ENCODE measurements around the gene RYR2.
"Not testable (repeated sequence)": the region's sequence is repeated elsewhere in the genome, so short reads cannot be mapped to it uniquely, and the experiment has no call there.

The RYR2 gene

GRCh38 chr1:237580726-237581125 is 538.7 kb downstream of the RYR2 start:
- no peak for DNase-seq (ENCODE audit: low read depth in 1 of 2, low spot score in 1 of 2)
- no peak for TF ChIP-seq JUND (IDR thresholded peaks at IDR 0.05; ENCODE audit: low read depth)
- in situ Hi-C loops (cut with HindIII; ENCODE audit: low pct_unique_long_range_greater_than_20kb, low sequenced_read_pairs), result no loop called here

GRCh38 chr1:237583270-237583669 is 541.3 kb downstream of the RYR2 start:
- in situ Hi-C loops (cut with HindIII; ENCODE audit: low pct_unique_long_range_greater_than_20kb, low sequenced_read_pairs), result no loop called here
- DNase-seq (ENCODE audit: low read depth in 1 of 2, low spot score in 1 of 2), result no peak
- no peak for TF ChIP-seq JUND (IDR thresholded peaks at IDR 0.05; ENCODE audit: low read depth)

- DNase-seq (ENCODE audit: low read depth in 1 of 2, low spot score in 1 of 2), result no peak
- in situ Hi-C loops (cut with HindIII; ENCODE audit: low pct_unique_long_range_greater_than_20kb, low sequenced_read_pairs), result no loop called here
- TF ChIP-seq JUND (IDR thresholded peaks at IDR 0.05; ENCODE audit: low read depth), result no peak
Observed at GRCh38 chr1:237583756-237584155, 541.8 kb downstream of the RYR2 start.

- in situ Hi-C loops (cut with HindIII; ENCODE audit: low pct_unique_long_range_greater_than_20kb, low sequenced_read_pairs), result no loop called here
- no peak for DNase-seq (ENCODE audit: low read depth in 1 of 2, low spot score in 1 of 2)
- no peak for TF ChIP-seq JUND (IDR thresholded peaks at IDR 0.05; ENCODE audit: low read depth)
Observed at GRCh38 chr1:237590386-237590785, 548.4 kb downstream of the RYR2 start.

- no peak for TF ChIP-seq JUND (IDR thresholded peaks at IDR 0.05; ENCODE audit: low read depth)
- in situ Hi-C loops (cut with HindIII; ENCODE audit: low pct_unique_long_range_greater_than_20kb, low sequenced_read_pairs), result no loop called here
- peak in 1 of 2 experiments; percentile 20 for DNase-seq (ENCODE audit: low read depth in 1 of 2, low spot score in 1 of 2)
Observed at GRCh38 chr1:237591353-237591752, 549.4 kb downstream of the RYR2 start.

- DNase-seq (ENCODE audit: low read depth in 1 of 2, low spot score in 1 of 2); in situ Hi-C loops (cut with HindIII; ENCODE audit: low pct_unique_long_range_greater_than_20kb, low sequenced_read_pairs): not testable (repeated sequence)
Observed at GRCh38 chr1:237603036-237603568, 561.1 kb downstream of the RYR2 start.

- in situ Hi-C loops (cut with HindIII; ENCODE audit: low pct_unique_long_range_greater_than_20kb, low sequenced_read_pairs), result no loop called here
- DNase-seq (ENCODE audit: low read depth in 1 of 2, low spot score in 1 of 2), result no peak
- no peak for TF ChIP-seq JUND (IDR thresholded peaks at IDR 0.05; ENCODE audit: low read depth)
Observed at GRCh38 chr1:237608433-237608832, 566.4 kb downstream of the RYR2 start.

GRCh38 chr1:237610157-237610556 is 568.2 kb downstream of the RYR2 start:
- in situ Hi-C loops (cut with HindIII; ENCODE audit: low pct_unique_long_range_greater_than_20kb, low sequenced_read_pairs), result no loop called here

GRCh38 chr1:237613984-237614383 is 572.0 kb downstream of the RYR2 start:
- in situ Hi-C loops (cut with HindIII; ENCODE audit: low pct_unique_long_range_greater_than_20kb, low sequenced_read_pairs), result no loop called here
- DNase-seq (ENCODE audit: low read depth in 1 of 2, low spot score in 1 of 2), result no peak
- TF ChIP-seq JUND (IDR thresholded peaks at IDR 0.05; ENCODE audit: low read depth), result no peak

More at GRCh38 chr1:237610157-237610556, 568.2 kb downstream of the RYR2 start:
- peak in 1 of 2 experiments; percentile 42 for DNase-seq (ENCODE audit: low read depth in 1 of 2, low spot score in 1 of 2)
- TF ChIP-seq JUND (IDR thresholded peaks at IDR 0.05; ENCODE audit: low read depth), result no peak

GRCh38 chr1:237619553-237619952 is 577.6 kb downstream of the RYR2 start:
- DNase-seq (ENCODE audit: low read depth in 1 of 2, low spot score in 1 of 2), result no peak
- in situ Hi-C loops (cut with HindIII; ENCODE audit: low pct_unique_long_range_greater_than_20kb, low sequenced_read_pairs), result no loop called here
- TF ChIP-seq JUND (IDR thresholded peaks at IDR 0.05; ENCODE audit: low read depth), result no peak

- in situ Hi-C loops (cut with HindIII; ENCODE audit: low pct_unique_long_range_greater_than_20kb, low sequenced_read_pairs), result no loop called here
- no peak for DNase-seq (ENCODE audit: low read depth in 1 of 2, low spot score in 1 of 2)
- TF ChIP-seq JUND (IDR thresholded peaks at IDR 0.05; ENCODE audit: low read depth), result no peak
Observed at GRCh38 chr1:237634922-237635321, 592.9 kb downstream of the RYR2 start.

GRCh38 chr1:237638555-237638954 is 596.6 kb downstream of the RYR2 start:
- no peak for TF ChIP-seq JUND (IDR thresholded peaks at IDR 0.05; ENCODE audit: low read depth)
- no peak for DNase-seq (ENCODE audit: low read depth in 1 of 2, low spot score in 1 of 2)
- in situ Hi-C loops (cut with HindIII; ENCODE audit: low pct_unique_long_range_greater_than_20kb, low sequenced_read_pairs), result no loop called here

GRCh38 chr1:237640011-237640671 is 598.2 kb downstream of the RYR2 start:
- in situ Hi-C loops (cut with HindIII; ENCODE audit: low pct_unique_long_range_greater_than_20kb, low sequenced_read_pairs), result no loop called here

GRCh38 chr1:237640966-237641365 is 599.0 kb downstream of the RYR2 start:
- no peak for TF ChIP-seq JUND (IDR thresholded peaks at IDR 0.05; ENCODE audit: low read depth)
- DNase-seq (ENCODE audit: low read depth in 1 of 2, low spot score in 1 of 2), result no peak
- in situ Hi-C loops (cut with HindIII; ENCODE audit: low pct_unique_long_range_greater_than_20kb, low sequenced_read_pairs), result no loop called here

More at GRCh38 chr1:237640011-237640671, 598.2 kb downstream of the RYR2 start:
- no peak for DNase-seq (ENCODE audit: low read depth in 1 of 2, low spot score in 1 of 2)
- TF ChIP-seq JUND (IDR thresholded peaks at IDR 0.05; ENCODE audit: low read depth), result no peak
